Renal pelvis (tissue), 4 donors: ENCODE results near the gene TRAFD1. TPM values are rescaled to one million over a fixed set of nuclear protein-coding genes. Genes with fewer than 3 reads are reported as not detected.

ENCODE experiments used
- DNase-seq: peaks from one replicate; pipeline ENCODE4 v3.0.0-alpha.2; 2013
- polyA plus RNA-seq, 3 donors: library from polyadenylated mRNA; unstranded; fragments of 120-200 nt; gene quantifications; one replicate each; pipeline ENCODE4 v1.2.1, GENCODE V29; 2013; ENCODE audit not compliant: insufficient read length in 3 of 3

The TRAFD1 gene
- polyA plus RNA-seq, 3 donors = 39.6 to 44.4 (median 43.1) TPM

DNA sequence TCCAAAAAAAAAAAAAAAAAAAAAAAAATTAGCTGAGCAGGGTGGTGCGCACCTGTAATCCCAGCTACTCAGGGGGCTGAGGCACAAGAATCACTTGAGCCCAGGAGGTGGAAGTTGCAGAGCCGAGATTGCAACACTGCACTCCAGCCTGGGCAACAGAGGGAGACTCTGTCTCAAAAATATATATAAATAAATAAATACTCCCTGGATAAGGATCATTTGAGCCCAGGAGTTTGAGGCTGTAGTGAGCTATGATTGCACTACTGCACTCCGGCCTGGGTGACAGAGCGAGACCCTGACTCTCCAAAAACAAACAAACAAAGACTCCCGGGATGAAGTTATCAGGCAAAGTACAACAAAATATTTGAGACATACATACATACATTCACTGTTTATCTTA, 13.4 kb upstream of the TRAFD1 start:
- DNase-seq = no peak

DNA sequence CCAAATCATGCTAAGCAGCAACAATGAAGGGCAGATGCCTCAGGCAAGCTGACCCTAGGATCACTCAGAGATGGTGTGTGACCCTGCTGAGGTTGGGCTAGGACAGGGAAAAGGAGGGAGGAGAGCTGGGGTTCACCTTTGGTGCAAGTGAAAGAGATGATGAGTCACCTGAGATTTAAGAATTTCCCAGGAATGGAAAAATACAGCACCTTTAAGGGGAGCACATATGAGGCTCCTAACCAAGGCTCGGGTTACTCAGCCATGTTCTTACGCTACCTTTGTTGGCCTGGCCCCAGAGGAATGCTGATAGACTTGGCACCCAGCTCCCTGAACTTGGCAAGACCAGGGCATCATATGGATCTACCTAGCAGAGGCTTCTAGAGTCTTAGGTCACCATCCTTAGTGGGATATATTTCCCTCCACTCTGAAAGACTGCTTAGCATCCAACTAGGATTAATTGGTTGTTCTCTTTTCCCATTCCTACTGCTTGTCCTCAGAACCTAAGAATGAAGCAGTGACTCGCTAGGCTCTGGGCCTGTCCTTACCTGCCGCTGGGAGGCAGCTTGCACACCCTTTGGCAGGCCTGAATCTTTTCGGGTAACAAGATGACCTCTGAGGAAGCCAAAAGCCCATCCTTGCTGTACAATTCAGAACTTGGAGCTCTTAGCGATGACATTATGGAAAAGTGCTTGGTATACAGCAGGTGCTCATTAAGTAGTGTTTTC, 12.8 kb upstream of the TRAFD1 start:
- no peak for DNase-seq

DNA sequence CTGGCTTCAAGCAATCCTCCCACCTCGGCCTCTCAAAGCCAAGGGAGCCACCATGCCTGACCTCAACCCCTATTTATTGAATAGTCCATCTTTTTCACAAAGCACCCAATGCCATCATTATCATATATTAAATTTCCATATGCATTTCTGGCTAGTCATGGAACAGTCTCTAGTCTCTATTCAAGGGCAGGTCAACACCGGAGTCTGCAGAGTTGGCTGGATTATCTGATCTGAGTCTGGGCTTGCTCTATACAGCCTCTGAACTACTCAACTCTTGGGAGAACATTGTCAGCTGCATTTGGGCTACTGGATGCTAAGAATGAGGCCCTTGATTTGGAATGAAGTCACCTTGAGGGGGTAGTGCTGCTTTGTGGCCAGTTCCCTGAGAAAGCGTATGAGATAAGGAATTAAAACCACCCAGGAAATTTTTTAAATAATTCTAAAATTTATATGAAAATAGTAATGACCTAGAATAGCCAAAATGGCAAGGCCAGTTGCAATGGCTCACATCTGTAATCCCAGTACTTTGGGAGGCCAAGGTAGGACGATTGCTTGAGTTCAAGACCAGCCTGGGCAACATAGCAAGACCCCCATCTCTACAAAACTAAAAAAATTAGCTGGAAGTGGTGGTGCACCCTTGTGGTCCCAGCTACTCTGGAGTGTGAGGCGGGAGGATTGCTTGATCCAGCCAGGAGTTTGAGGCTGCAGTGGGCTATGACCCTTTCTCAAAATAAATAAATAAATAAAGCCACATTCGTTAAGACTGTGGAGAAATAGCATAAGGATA, 9.9 kb upstream of the TRAFD1 start:
- no peak for DNase-seq

DNA sequence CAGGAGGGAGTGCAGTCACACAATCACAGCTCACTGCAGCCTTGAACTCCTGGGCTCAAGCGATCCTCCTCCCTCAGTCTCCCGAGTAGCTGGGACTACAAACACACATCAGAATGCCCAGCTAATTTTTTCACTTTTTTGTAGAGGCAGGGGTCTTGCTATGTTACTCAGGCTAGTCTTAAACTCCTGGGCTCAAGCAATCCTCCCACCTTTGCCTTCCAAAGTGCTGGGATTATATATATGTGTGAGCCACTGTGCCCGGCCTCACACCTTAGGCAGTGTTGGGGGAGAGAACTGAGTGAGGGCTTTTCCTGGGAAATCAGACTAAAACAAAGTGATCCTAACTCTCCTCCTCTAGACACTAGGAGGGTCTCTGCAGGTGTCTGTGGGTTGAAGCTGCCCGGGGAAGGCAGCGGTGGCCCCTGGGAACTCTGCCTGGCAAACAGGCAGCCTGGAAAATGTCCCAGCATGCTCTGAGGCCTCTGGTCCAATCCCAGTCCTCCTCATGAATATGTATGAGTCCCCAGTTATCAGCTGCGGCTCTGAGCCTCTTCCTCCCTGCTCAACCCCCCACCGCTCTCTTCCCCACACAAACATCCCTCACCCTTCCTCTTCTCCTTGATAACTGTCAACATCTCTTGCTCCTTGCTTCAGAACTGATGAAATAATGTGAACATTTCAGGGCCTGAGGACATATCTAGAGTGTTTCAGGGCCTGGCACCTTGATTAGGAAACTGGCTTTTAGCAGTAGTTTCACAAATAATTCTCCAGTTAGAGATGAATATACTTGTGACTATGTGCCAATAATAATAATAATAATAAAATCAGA, 8.9 kb upstream of the TRAFD1 start:
- DNase-seq = no peak

DNA sequence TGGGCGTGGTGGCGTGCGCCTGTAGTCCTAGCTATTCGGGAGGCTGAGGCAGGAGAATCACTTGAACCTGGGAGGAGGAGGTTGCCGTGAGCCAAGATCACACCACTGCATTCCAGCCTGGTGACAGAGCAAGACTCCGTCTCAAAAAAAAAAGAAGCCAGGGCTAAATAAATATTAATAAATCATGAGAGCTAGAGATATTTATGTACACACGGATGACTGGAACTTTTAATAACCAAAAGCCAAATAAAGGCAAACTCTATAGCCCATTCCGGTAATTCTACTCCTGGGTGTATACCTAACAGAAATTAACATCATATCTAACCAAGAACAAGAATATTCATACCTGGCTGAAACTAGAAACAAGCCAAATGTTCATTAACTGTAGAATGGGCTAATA, 7.7 kb upstream of the TRAFD1 start:
- no peak for DNase-seq

DNA sequence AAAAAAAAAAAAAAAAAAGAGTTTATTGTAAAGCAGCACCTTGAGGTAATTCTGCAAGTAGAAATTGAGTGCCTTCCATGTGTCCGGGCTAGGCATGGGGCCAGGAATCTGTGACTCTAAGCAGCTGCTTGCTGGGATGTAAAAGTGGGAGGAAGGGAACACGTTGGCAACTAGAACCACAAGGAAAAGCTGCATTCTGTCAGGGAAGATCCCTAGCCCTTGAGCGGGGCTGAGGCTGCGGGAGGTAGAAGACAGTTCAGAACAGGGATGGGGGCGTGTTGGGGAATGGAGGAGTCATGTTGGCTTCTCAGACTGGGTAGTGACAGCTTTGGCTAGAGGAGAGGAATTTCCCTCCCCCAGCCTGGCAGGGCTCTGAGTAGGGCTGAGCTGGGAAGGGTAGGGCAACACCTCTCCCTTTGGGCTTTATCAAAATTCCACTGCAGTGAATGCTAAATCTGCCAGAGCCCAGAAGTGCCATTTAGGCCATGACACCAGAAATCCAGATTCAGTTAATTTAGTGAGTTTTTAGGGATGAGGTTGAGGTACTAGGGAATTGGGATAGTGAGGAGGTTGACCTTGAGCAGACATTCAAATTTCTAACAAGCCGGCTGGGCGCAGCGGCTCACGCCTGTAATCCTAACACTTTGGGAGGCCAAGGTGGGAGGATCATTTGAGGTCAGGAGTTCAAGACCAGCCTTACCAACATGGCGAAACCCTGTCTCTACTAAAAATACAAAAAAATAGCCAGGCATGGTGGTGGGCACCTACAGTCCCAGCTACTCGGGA, 3.4 kb upstream of the TRAFD1 start:
- no peak for DNase-seq

DNA sequence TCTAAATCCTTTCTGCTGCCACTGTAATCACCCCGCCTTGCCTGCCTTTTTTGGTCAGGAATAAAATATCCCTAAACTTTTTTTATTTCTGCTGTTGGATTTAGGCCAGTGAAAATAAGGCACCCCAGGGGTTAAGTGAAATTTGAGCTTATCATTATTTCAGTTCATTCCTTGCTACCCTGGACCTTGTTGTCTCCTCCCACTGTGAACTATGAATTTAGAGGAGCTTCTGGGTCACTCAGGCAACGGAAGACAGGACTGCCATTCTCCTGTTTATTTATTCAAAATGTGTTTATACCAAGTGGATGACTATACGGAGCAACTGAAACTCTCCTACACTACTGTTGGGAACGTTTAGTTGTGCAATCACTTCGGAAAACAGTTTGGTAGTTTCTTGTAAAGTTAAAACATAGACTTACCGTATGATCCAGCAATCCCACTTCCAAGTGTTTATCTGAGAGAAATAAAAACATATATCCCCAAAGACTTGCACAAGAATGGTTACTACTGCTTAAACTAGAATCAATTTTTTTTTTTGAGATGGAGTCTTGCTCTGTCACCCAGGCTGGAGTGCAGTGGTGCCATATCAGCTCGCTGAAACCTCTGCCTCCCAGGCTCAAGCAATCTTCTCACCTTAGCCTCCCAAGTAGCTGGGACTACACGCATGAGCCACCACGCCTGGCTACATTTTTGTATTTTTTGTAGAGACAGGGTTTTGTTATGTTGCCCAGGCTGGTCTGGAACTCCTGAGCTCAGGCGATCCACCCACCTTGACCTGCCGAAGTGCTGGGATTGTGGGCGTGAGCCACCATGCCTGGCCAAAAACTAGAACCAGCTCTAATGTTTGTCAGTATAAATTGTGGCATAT, 2.3 kb upstream of the TRAFD1 start:
- no peak for DNase-seq

DNA sequence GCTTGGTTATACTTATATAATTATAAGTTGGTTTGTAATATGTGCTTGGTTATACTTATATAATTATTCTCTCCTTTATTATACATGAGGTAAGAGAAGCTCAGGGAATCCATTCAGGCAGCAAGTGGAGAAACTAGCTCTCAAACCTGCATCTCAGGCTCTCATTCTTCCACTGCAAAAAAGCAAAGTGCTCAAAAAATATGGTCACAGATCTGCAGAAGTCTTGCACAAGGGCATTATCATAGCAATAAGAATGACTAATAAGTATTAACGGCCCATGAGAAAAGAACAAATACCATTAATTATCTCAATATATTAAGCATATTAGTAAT, 476 bp upstream of the TRAFD1 start:
- DNase-seq = no peak

DNA sequence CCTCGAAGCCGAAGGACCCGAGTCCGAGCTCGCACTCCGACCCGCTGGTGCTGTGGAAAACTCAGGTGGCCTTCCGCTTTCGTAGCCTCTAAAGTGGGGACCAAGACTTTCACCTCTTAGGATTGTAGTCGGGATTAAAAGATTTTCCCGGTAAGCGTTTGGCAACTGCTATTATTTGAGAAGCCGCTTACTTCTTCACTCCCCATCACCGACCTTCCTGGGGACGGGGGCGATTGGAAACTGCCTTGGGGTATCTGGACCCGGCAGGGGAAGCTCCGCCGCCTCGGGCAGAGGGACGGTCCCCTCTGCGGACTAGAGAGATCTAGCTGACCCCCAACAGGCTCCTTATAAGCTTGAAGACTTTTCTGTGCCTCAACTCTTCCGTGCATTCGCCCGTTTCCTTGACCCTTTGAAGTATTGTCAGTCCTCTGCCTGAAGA, 659 bp downstream of the TRAFD1 start:
- DNase-seq = no peak

DNA sequence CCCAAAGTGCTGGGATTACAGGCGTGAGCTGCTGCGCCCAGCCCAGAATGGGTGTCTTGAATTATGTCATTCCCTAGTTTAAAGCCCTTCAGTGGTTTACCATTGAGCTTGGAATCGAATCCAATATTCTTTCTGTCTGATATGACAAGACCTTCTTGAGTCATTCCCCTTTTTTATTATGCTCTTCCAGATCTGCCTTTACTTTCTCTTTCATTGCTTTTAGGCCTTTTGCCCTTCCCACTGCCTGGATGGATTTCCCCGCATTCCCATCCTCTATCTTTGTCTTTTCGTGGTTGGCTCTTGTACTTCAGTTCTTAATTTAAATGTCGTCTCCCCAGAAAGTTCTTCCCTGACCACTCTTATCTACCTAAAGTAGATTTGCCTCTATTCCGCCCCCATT, 1.6 kb downstream of the TRAFD1 start:
- no peak for DNase-seq

DNA sequence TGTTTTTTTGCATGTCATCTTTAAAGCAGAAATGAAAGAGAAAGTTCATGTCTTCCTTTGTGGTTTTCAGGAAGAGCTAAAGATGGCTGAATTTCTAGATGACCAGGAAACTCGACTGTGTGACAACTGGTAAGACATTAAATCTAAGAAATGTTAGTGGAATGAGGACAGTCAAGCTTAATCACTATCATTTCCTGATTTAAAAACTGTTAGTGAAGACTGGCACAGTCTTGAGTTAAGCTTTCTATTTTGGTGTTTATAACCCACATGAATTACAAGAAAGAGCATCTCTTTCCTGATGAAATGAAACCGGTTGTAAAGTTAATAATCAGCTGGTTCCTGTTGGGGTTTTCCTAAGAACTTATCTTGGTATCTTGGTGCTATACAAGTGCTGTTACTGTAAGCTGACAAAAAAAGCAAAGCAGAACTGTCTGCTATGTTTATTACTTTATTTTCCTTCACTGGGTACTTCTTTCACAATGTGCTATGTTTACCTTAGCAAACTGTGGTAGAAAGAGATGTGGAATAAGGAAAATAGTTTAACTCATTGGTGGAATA, 5.2 kb downstream of the TRAFD1 start:
- no peak for DNase-seq

DNA sequence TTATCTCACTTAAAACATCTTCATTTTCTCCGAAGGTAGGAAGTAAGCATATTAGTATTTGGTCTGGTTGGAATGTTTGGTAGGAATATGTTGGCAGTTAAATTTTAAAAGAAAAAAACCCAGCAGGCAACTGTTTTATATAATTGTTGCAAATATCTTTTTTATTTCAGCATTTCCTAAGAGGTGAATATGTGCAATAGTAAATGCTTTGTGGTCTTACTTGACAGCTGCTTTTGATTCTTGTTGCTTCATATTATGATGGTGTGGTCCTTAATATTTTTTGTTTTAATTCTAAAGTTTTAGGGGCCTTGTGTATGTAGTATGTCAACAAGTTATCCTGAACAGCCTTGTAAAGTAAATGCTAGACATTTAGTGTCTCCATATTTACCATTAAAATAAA, 6.3 kb downstream of the TRAFD1 start:
- no peak for DNase-seq

DNA sequence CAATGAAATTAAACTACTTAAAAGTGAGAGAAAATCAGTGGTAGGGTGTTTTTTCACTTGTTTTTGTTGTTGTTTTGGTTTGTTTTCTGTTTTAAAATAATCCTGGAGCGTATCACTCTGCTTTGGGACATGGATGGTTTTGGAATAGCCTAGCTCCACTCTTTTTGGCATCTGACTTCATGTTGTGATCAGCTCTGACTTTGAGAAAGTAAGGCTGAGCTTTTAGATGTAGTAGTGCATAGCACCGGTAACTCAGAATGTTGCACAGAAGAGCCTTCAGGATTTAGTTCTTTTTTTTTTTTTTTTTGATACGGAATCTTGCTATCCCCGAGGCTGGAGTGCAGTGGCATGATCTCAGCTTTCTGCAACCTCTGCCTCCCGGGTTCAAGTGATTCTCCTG, 8.1 kb downstream of the TRAFD1 start:
- DNase-seq = no peak

DNA sequence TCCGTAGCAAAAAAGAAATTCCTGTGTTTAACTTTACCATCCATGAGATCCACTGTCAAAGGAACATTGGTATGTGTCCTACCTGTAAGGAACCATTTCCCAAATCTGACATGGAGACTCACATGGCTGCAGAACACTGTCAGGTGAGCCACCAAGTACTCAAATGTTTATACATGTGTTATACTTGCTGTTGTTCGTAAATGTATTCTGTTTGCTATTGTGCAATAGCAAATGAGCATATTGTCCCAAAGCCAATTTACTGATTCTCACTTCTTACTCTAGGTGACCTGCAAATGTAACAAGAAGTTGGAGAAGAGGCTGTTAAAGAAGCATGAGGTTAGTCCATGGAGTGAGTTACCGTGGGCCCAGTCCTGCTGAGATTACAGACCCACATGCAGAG, 9.4 kb downstream of the TRAFD1 start:
- no peak for DNase-seq

DNA sequence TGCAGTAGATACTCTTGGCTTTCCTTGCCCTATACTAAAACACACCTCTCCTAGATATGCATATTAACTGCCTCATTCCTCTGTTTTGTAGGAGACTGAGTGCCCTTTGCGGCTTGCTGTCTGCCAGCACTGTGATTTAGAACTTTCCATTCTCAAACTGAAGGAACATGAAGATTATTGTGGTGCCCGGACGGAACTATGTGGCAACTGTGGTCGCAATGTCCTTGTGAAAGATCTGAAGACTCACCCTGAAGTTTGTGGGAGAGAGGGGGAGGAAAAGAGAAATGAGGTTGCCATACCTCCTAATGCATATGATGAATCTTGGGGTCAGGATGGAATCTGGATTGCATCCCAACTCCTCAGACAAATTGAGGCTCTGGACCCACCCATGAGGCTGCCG, 15.4 kb downstream of the TRAFD1 start:
- no peak for DNase-seq

DNA sequence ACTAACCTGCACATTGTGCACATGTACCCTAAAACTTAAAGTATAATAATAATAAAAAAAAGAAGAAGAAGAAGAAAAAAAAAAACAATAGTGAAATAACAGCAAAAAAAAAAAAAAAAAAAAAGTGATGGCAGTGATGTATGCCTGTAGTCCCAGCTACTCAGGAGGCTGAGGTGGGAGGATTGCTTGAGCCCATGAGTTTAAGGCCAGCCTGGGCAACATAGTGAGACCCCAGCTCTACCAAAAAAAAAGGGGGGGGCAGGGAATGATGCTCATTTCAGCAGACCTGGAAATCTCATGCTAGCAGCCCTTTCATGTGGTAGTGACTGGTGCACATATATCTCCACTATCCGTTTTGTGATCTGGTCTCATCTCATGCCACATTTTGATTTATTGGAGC, 20.8 kb downstream of the TRAFD1 start:
- DNase-seq = no peak

DNA sequence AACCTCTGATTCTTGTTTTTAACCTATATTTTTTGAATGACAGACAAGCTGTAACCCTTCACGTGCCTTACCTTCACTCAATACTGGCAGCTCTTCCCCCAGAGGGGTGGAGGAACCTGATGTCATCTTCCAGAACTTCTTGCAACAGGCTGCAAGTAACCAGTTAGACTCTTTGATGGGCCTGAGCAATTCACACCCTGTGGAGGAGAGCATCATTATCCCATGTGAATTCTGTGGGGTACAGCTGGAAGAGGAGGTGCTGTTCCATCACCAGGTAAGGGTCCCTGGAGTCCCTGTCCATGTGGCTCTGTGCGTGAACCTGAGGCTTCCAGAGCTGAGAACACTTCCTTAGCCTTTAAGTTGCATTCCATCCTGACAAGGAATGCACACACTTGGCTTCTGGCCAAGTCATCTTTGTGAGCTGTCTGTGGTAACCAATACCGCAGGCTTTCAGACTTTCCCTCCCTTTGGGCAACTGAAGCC, 22.7 kb downstream of the TRAFD1 start:
- DNase-seq = no peak

DNA sequence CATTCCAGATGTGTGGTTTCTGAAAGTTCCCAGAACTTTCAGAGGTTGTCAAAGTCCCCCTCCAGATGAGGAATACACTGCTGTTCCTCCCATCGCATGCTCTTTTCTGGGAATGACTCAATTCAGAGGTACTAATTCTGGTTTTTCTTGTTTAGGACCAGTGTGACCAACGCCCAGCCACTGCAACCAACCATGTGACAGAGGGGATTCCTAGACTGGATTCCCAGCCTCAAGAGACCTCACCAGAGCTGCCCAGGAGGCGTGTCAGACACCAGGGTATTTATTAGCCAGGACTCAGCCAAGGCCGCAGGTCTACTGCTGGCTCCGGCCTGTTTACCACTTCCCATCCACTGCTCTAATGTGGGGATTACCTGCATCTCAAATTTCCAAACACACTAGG, 24.2 kb downstream of the TRAFD1 start:
- DNase-seq = no peak

DNA sequence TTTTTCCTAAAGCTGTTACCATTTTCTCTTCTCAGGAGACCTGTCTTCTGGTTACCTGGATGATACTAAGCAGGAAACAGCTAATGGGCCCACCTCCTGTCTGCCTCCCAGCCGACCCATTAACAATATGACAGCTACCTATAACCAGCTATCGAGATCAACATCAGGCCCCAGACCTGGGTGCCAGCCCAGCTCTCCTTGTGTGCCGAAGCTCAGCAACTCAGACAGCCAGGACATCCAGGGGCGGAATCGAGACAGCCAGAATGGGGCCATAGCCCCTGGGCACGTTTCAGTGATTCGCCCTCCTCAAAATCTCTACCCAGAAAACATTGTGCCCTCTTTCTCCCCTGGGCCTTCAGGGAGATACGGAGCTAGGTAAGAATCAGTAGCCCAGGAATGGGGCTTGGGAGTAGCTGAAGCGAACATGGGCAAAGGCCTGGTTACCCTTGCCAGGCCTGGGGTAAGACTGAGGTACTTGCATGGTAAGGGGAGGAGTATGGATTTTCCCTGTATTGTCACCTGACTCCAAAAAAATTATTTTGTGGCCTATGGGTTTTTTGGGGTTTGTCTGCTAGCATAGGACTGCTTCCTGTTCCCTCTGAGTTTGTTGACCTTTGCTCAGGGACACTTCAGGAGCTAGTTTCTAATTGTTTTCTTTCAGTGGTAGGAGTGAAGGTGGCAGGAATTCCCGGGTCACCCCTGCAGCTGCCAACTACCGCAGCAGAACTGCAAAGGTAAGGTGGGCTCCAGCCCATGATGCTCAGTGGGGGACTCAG, 26.6 kb downstream of the TRAFD1 start:
- no peak for DNase-seq
